HG03103 (cell line): ENCODE data around the gene IQCE.

Source experiments
- ATAC-seq: cut with Tn5 transposase; IDR thresholded peaks from one replicate; pipeline ENCODE4 v1.9.1; 2021; ENCODE audit warnings: low read depth; ENCODE audit not compliant: unreplicated experiment

IQCE gene, protein sequence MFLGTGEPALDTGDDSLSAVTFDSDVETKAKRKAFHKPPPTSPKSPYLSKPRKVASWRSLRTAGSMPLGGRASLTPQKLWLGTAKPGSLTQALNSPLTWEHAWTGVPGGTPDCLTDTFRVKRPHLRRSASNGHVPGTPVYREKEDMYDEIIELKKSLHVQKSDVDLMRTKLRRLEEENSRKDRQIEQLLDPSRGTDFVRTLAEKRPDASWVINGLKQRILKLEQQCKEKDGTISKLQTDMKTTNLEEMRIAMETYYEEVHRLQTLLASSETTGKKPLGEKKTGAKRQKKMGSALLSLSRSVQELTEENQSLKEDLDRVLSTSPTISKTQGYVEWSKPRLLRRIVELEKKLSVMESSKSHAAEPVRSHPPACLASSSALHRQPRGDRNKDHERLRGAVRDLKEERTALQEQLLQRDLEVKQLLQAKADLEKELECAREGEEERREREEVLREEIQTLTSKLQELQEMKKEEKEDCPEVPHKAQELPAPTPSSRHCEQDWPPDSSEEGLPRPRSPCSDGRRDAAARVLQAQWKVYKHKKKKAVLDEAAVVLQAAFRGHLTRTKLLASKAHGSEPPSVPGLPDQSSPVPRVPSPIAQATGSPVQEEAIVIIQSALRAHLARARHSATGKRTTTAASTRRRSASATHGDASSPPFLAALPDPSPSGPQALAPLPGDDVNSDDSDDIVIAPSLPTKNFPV

DNA sequence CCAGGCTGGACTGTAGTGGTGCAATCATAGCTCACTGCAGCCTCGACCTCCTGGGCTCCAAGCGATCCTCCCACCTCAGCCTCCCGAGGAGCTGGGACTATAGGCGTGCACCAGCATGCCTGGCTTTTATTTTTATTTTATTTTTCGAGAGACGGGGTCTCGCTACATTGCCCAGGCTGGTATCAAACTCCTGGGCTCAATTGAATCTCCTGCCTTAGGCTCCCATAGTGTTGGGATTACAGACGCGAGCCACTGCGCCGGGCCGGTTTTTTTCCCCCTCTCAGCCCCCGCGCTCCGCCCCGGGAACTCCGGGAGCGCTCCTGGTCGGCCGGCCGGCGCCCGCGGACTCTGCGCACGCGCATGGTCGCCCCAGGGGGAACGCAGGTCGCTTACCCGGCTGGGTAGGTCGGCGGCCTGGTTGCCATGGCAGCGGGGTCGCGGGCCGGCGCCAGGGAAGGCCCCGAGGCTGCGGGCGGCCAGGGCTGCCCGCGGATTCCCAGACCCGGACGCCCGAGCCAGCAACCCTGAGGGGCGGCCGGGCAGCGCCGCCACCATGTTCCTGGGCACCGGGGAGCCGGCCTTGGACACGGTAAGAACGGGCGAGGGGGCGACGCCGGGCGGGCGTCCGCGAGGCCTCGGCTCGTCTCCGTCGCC lies at the start of gene IQCE:
TSS of gene IQCE (plus strand) at position 351 of the 654 bp plus-strand sequence. CDS start at position 554, 203 bp downstream.
- peak; percentile 64 for ATAC-seq

- no peak for ATAC-seq
Observed at GRCh38 chr7:2509298-2509906, 49.4 kb upstream of the IQCE start.

- no peak for ATAC-seq
Observed at GRCh38 chr7:2510130-2510776, 48.5 kb upstream of the IQCE start.

DNA sequence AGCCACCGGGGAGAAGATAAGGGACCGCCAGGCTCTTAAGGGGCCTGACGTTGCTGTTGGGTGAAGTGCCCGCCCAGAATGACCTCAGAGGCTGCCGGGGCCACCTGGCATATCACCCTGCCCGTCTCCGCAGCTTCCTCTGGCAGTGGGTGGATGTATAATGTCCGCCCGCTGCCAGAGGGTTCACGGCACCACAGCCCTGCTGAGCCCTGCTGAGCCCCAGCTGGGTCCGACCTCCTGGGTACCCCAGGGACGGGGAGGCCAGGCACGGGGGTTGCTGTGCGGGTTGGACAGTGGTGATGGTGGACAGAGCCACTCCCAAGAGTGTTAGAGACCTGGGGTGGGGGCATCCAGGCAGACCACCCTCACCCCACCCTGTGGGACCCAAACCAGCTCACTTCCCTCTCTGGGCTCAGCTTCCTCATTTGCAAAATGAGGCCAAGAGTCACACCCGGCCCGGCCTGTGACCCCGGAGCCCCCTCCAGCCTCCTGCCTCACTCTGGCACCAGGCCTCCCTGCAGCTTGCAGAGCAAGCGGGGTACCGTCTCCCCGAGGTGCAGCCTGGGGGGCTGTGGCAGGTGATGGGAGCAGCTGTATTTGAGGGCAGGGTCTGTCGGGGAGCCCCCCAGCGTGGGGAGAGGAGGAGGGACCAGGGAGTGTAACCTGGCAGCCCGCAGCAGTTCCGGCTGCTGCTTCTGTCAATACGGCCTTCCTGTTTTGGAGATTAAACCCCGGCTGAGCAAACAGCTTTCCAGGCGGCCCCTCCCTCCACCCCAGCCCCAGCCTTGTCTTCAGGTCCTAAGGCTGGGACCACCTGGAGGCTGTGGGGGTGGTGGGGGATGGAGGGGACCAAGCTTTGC lies 47.6 kb upstream of the IQCE start:
- no peak for ATAC-seq

GRCh38 chr7:2511769-2512168 lies 47.0 kb upstream of the IQCE start:
- ATAC-seq, result no peak

DNA sequence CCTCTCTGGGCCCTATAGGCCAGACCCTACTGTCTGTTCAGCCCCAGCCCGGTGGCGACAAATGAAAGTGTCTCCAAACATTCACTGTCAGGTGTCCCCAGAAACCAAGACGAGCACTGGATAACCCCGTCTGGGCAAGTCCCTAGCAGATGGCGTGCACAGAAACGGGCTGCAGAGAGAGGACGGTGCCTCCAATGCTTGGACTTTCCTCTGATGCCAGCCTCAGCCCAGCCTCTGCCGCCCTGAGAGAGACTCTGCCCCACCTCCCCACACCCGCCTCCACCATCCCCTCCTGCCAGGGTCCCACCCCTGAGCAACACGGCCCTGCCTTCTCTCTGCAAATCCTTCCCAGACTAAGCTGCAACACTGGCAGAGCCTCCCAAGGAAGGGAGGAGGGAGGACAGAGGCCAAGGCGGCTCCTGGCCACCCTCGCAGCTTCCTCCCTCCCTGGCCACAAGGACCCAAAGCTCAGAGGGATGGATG lies 46.6 kb upstream of the IQCE start:
- ATAC-seq, result no peak

DNA sequence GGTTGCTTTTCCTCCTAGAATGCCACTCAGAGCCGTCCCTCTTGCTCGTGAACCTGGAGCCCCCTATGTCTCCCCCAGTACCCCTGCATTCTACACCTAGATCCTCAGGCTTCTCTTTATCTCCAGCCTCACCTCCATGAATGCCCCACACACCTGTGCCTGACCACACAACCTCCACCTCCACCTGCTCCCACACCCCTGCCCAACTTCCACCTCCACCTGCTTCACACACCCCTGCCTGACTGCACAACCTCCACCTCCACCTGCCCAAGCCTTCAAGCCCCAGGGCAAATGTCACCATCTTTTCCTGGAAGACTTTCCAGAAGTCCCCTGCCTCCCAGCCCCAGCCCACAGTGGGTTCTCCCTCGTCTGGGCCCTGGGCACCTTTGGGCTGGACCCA lies 46.1 kb upstream of the IQCE start:
- ATAC-seq, result no peak

- ATAC-seq, result no peak
Observed at GRCh38 chr7:2513702-2514101, 45.1 kb upstream of the IQCE start.

DNA sequence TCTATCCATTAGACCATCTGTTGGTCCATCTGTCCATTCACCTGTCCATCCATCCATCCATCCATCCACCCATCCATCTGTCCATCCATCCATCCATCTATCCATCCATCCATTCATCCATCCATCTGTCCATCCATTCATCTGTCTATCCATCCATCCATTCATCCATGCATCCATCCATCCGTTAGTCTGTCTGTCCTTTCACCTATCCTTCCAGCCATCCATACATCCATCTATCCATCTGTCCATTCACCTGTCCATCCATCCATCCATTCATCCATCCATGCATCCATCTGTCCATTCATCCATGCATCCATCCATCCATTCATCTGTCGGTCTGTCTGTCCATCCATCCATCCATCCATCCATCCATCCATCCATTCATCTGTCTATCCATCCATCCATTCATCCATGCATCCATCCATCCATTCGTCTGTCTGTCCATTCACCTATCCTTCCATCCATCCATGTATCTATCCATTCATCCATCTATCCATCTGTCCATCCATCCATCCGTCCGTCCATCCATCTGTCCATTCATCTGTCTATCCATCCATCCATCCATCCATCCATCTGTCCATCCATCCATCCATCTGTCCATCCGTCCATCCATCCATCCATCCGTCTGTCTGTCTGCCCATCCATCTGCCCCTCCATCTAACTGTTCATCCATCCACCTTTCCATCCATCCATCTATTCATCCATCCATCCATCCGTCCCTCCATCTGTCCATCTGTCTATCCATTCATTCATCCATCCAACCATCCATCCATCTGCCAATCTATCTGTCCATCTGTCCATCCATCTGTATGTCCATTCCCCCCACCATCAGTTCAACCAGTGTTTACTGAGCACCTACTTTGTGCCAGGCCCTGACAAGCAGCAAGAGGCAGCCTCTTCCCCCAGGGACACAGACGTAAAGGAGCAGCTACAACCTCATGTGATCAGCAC lies 44.0 kb upstream of the IQCE start:
- no peak for ATAC-seq

- no peak for ATAC-seq
Observed at GRCh38 chr7:2515424-2516193, 43.2 kb upstream of the IQCE start.

DNA sequence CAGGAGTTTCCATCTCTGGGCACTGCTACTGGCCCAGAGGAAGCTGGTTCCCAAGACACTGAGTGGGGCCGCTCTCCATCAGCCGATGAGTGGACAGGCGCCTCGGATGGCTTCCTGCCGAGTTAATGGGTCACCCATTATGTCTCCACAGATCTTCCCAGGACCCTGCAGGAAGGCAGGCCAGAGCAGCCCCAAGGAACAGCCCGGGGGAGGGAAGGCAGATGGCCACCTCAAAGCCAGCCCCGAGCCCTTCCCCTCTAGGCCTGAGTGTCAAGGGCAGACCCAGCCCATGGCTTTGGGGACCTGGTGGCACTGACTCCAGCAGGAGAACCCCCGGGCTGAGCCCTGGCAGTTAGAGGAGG lies 42.6 kb upstream of the IQCE start:
- no peak for ATAC-seq

GRCh38 chr7:2517026-2517425 lies 41.8 kb upstream of the IQCE start:
- no peak for ATAC-seq

- ATAC-seq, result no peak
Observed at GRCh38 chr7:2517678-2518507, 40.9 kb upstream of the IQCE start.

GRCh38 chr7:2518737-2519118 lies 40.1 kb upstream of the IQCE start:
- ATAC-seq, result no peak

DNA sequence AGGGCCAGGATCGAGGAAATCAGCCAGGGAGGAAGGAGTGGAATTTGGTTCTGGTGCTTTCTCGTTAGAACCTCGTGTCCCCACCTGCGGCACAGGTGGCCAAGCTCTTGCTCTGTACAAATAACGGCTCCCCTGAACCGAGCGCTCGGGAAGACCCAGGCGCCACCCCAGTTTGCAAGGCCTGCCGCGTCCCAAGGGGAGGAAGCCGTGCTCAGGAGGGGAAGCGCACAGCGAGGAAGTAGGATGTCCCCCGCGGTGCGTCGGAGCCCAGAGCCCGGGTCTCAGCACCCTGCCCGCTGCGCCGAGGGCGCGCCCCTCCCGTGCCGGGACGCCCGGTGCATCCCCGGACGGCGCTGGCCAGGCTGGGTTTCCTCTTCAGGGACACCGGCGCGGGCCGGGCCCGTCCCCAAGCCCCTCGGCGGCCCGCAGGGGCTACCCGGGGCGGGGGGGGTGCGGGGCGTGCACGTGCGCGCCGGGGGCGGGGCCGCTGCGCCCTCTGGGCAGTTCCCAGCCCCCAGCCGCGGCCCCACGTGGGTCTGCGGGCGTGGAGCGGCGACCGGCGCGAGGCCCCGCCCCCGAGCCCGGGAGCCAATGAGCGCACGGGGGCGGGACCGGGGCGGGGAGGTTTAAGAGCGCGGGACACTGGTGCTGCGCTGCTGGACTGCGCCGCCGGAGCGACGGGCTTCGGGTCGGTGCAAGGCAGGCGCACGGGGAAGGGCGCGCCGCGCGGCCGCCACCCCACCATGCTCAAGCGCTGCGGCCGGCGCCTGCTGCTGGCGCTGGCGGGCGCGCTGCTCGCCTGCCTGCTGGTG lies 39.5 kb upstream of the IQCE start, which contains the start of gene LFNG:
TSS of gene LFNG (plus strand) at position 656 of the 812 bp plus-strand sequence. CDS start at position 744, 88 bp downstream.
- peak; percentile 70 for ATAC-seq
